ENCODE measurements around the gene POU2F1.

GRCh38 chr1:167474191-167474641 is 253.5 kb downstream of the POU2F1 start:
- TF ChIP-seq EP300 (conservative IDR thresholded peaks at IDR 0.05; ENCODE audit: poor library complexity, severe bottlenecking) = no peak
- no peak for TF ChIP-seq CTCF (IDR thresholded peaks at IDR 0.05; ENCODE audit: poor library complexity, severe bottlenecking)
- no peak for TF ChIP-seq MXI1 (conservative IDR thresholded peaks at IDR 0.05; ENCODE audit: poor library complexity, severe bottlenecking)
- no peak for TF ChIP-seq REST (IDR thresholded peaks at IDR 0.05; ENCODE audit: borderline replicate concordance)
- TF ChIP-seq EZH2 (IDR thresholded peaks at IDR 0.05; ENCODE audit: borderline replicate concordance, insufficient read depth, low read length, poor library complexity, severe bottlenecking) = no peak
